Activated naive CD4-positive, alpha-beta T cell treated with anti-CD3 and anti-CD28 coated beads, Interleukin-2, amount 50 U/mL, for 24 hours (primary cell): ENCODE measurements around the gene FAHD2B.
"Not testable (repeated sequence)": the region's sequence is repeated elsewhere in the genome, so short reads cannot be mapped to it uniquely, and the experiment has no call there.

Source experiments
- H3K27ac Mint-ChIP-seq: one replicate; pipeline ENCODE4 v1.8.0; 2021; ENCODE audit warnings: mild to moderate bottlenecking, mixed read lengths
- H3K27me3 Mint-ChIP-seq: one replicate; pipeline ENCODE4 v1.8.0; 2021; ENCODE audit warnings: mixed read lengths
- H3K36me3 Mint-ChIP-seq: one replicate; pipeline ENCODE4 v1.8.0; 2021; ENCODE audit warnings: mixed read lengths
- H3K4me1 Mint-ChIP-seq: one replicate; pipeline ENCODE4 v1.8.0; 2021; ENCODE audit warnings: mixed read lengths
- H3K4me3 Mint-ChIP-seq: one replicate; pipeline ENCODE4 v1.8.0; 2021; ENCODE audit warnings: mild to moderate bottlenecking, mixed read lengths
- H3K9me3 Mint-ChIP-seq: one replicate; pipeline ENCODE4 v1.8.0; 2021; ENCODE audit warnings: mixed read lengths

The FAHD2B gene

DNA sequence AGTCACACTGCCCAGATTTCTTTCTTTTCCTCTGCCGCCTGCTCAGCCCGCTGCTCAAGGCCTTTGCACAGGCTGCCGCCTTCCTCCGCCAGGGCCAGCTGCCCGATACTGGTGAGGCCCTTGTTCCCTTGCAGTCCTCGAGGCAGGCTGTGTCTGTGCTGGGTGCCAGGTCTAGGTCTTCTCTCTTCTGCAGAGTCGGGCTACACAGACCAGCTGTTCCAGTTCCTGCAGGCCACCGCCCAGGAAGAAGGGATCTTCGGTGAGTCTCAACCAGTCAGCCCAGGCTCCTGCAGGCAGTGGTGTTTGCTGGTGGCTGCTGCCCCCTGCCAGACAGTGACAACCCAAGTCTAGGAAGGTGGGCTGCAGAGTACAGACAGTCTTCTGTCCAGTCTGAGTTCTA lies 12.5 kb downstream of the FAHD2B start:
- H3K27me3 Mint-ChIP-seq, H3K36me3 Mint-ChIP-seq, H3K4me1 Mint-ChIP-seq, H3K27ac Mint-ChIP-seq, H3K4me3 Mint-ChIP-seq, H3K9me3 Mint-ChIP-seq: not testable (repeated sequence)

DNA sequence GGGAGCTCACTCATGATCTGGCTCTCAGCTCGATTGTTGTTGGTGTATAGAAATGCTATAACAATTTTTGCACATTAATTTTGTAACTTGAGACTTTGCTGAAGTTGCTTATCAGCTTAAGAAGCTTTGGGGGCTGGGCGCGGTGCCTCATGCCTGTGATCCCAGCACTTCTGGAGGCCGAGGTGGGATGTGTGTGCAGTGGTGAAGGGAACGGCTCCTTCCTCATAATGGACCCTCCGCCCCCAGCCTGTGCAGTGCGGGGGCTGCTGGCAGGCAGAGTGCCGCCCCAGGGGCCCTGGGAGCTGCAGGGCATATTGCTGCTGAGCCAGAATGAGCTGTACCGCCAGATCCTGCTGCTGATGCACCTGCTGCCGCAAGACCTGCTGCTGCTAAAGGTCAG lies 13.8 kb downstream of the FAHD2B start:
- not testable (repeated sequence) for H3K27ac Mint-ChIP-seq, H3K4me3 Mint-ChIP-seq, H3K36me3 Mint-ChIP-seq, H3K4me1 Mint-ChIP-seq, H3K27me3 Mint-ChIP-seq, H3K9me3 Mint-ChIP-seq

DNA sequence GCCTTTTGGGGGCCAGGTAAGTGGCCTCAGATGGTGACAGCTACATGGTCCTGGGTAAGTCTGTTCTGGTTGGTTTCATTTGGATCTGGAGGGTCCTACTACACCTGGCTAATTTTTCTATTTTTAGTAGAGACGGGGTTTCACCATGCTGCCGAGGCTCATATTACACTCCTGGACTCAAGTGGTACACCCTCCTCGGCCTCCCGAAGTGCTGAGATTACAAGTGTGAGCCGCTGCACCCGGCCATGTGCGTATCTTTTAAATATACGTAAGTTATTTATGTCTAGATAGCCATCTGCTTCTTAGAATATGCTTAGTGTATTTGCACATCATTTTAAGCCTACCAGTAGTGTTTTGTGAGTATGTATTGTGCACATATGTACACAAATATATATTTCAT lies 17.5 kb downstream of the FAHD2B start:
- H3K4me3 Mint-ChIP-seq, H3K27ac Mint-ChIP-seq, H3K4me1 Mint-ChIP-seq, H3K36me3 Mint-ChIP-seq, H3K27me3 Mint-ChIP-seq, H3K9me3 Mint-ChIP-seq: not testable (repeated sequence)

DNA sequence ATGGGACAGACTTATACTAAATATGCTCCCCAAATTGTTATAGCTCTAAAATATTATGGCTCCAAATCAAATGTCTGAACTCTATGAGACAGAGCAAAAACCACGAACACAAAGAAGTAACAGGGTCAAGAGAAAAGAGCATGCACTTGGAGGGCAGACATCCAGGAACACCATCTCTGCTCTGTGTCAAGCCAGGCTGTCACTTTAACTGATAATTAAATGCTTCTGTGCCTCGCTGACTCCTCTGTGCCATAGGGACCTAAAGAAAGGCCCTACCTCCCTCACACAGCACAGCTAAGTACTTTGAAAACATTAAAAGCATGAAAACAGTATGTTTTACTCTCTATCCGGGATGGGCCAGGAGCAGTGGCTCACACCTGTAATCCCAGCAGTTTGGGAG lies 23.8 kb downstream of the FAHD2B start:
- H3K9me3 Mint-ChIP-seq, H3K36me3 Mint-ChIP-seq, H3K4me1 Mint-ChIP-seq, H3K27me3 Mint-ChIP-seq, H3K4me3 Mint-ChIP-seq, H3K27ac Mint-ChIP-seq: not testable (repeated sequence)

DNA sequence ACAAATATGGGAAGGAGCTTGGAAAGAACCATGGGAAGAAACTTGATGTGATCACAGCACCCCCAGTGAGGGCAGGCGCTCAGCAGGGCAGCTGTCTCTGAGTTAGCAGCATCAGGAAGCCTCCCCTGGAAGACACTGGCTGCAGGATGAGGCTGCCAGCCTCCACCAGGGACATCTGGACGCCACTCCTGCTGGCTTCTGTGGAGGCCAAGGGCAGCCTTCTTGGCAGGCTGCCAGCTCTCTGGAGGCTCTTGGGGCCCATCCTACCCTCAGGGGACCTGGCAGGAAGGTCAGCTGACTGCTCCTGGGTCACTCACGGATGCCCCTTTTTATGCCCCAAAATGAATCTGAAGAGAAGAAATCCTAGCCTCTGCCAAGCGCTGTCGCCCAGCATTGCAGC lies 26.0 kb downstream of the FAHD2B start:
- H3K4me1 Mint-ChIP-seq, H3K4me3 Mint-ChIP-seq, H3K9me3 Mint-ChIP-seq, H3K27me3 Mint-ChIP-seq, H3K27ac Mint-ChIP-seq, H3K36me3 Mint-ChIP-seq: not testable (repeated sequence)

DNA sequence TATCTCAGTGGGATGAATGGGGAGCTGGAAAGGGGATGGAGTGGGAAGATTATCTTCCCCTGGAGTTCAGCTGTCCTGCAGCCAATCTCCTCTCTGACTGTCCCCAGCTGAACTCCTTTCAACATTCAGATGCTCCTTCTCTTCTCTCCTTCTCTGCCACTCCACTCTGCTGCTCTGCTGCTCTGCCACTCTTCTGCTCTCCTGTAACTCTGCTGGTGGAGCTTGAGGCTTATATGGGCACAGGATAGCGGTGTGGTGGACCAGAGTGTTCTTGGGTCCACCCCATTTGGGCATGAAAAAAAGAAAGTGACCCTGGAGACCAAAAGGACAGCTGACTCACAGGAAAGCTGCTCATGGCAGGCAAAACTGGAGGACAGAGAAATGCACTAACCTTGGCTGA lies 26.6 kb downstream of the FAHD2B start:
- H3K27me3 Mint-ChIP-seq: peaks cover 3% of the 10 kb centered on the region
- H3K9me3 Mint-ChIP-seq: no peaks in the 10 kb centered on the region

DNA sequence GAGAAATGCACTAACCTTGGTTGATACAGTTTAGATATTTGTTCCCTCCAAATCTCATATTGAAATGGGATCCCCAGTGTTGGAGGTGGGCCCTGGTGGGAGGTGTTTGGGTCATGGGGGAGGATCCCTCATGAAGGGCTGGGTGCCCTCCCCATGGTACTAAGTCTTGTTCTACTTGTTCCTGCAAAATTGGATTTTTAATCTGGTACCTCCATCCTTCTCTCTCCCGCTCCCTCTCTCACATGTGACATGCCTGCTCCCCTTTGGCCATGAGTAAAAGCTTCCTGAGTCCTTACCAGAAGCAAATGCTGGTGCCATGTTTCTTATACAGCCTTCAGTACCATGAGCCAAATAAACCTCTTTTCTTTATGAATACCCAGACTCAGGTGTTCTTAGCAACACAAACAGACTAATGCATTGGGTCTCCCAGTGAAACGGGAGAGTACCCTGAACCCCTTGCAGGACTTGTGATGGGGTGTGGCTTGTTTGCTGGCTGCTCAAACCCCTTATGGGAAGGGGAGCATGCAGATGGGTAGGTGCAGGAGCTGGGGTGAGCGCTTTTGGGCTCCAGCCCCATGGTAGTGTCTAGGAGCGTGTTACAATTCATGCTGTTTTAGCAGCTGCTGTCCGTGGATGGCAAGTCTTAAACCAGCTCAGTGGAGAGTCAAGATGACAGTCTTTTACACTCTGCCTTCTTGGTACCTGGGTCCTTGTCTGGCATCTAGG lies 27.2 kb downstream of the FAHD2B start:
- H3K4me1 Mint-ChIP-seq: no peaks in the 10 kb centered on the region
- no peak overlapping the region for H3K4me3 Mint-ChIP-seq
- no peaks in the 10 kb centered on the region for H3K36me3 Mint-ChIP-seq
- H3K9me3 Mint-ChIP-seq: no peaks in the 10 kb centered on the region
- peaks cover 3% of the 10 kb centered on the region for H3K27me3 Mint-ChIP-seq
- H3K27ac Mint-ChIP-seq: no peak overlapping the region

More for the DNA sequence above, 26.6 kb downstream of the FAHD2B start:
- Mint-ChIP-seq H3K36me3 (no peaks in the 10 kb centered on the region), H3K4me1 (no peaks in the 10 kb centered on the region), H3K27ac (no peak overlapping the region), H3K4me3 (no peak overlapping the region)

DNA sequence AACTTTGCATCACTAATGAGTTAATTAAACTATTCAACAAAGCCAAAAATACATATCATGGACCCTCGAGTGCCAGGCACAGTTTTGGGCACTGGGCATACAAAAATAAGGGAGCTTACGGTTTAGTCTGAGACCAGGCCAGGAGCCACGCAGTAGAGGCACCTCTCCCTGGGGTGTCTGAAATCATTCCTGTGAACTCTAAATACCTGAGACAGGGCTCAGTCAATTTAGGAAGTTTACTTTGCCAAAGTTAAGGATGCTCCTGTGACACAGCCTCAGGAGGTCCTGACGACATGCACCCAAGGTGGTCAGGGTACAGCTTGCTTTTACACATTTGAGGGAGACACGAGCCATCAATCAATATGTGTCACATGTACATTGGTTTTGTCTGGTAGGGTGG lies 28.7 kb downstream of the FAHD2B start:
- H3K27ac Mint-ChIP-seq, H3K27me3 Mint-ChIP-seq, H3K4me1 Mint-ChIP-seq, H3K36me3 Mint-ChIP-seq, H3K9me3 Mint-ChIP-seq, H3K4me3 Mint-ChIP-seq: not testable (repeated sequence)

DNA sequence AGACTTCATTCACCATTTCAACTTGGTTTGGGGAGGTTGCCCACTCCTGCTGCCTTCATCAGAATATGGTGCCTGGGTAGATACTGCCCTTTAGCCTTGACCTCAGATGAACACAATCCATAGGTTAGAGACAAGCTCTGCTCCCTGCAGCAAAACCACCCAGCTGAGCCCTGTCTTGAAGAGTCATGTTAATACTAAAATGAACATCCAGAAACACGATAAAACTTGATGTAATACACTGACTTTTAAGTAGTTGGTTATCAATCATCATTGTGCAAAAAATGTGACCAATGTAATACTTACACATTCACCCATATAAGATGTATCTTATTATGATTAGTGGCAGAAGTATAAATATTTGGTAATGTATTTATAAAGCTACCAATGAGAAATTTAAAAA lies 32.7 kb downstream of the FAHD2B start:
- not testable (repeated sequence) for H3K9me3 Mint-ChIP-seq, H3K4me1 Mint-ChIP-seq, H3K4me3 Mint-ChIP-seq, H3K36me3 Mint-ChIP-seq, H3K27ac Mint-ChIP-seq, H3K27me3 Mint-ChIP-seq

DNA sequence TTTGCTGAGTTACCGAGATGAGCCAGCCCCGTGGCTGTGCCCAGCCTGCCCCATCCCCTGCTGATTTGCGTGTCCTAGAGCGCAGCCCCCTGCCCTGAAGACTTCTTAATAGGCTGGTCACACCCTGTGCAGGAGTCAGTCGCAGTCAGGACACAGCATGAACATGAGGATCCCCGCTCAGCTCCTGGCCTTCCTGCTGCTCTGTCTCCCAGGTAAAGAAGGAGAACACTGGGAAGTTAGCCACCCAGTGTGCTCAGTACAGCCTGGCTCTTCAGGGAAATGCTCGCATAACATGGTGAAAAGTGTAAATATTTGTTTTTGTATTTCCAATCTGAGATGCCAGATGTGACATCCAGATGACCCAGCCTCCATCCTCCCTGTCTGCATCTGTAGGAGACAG lies 34.9 kb downstream of the FAHD2B start:
- not testable (repeated sequence) for H3K4me3 Mint-ChIP-seq, H3K27ac Mint-ChIP-seq, H3K27me3 Mint-ChIP-seq, H3K4me1 Mint-ChIP-seq, H3K9me3 Mint-ChIP-seq, H3K36me3 Mint-ChIP-seq

DNA sequence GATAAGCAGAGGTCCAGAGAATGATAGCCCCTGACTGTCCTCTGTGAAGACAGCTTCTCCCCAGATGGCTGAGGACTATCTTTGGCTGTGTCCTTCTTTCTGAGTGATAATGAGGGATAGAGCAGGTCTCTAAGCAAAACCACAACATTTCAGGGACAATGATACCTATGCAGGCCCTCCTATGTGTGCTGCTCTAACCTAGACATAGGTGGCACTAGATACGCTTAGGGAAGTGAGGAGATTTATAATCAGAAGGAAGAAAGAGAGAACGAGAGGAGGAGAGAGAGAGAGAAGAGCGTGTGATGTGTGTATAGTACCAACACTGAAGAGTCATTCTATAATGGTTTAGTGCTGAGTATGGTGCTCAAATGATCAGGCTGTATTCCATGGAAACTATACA lies 38.5 kb downstream of the FAHD2B start:
- H3K9me3 Mint-ChIP-seq, H3K4me1 Mint-ChIP-seq, H3K36me3 Mint-ChIP-seq, H3K27me3 Mint-ChIP-seq, H3K27ac Mint-ChIP-seq, H3K4me3 Mint-ChIP-seq: not testable (repeated sequence)

DNA sequence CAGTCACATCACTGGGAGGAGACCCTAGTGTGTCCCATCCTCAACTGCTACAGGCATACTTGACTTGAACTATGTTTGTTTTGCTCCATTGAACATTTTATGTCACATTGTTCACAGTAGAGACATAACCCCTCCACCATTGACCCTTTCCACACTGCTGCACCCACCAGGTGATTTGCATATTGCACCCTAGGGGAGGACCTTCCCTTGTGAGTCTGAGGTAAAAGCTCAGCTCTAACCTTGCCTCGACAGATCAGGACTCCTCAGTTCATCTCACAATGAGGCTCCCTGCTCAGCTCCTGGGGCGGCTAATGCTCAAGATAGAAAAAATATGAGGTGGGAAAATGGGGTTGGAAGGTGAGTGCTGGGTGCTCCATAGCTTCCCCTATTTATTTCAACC lies 44.6 kb downstream of the FAHD2B start:
- H3K27ac Mint-ChIP-seq, H3K36me3 Mint-ChIP-seq, H3K9me3 Mint-ChIP-seq, H3K27me3 Mint-ChIP-seq, H3K4me3 Mint-ChIP-seq, H3K4me1 Mint-ChIP-seq: not testable (repeated sequence)

DNA sequence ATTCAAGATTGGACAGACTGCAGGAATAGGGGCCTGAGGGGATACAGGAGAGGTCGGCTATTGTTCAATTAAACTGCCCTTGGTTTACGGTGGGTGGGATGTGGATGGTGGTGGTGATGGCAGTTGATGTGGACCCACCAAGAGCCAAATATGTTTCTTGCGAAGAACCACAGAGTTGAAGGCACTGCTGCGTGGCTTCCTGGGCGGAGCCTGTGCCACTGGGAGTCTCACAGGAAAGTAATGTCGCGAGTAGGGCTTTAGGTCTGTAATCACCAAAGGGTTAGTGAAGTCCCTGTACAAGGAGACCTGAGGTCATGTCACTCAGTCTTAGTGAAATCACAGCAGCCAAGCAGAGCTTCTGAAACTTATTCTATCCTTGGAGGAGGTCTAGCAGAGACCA lies 46.2 kb downstream of the FAHD2B start:
- H3K27ac Mint-ChIP-seq, H3K9me3 Mint-ChIP-seq, H3K36me3 Mint-ChIP-seq, H3K27me3 Mint-ChIP-seq, H3K4me3 Mint-ChIP-seq, H3K4me1 Mint-ChIP-seq: not testable (repeated sequence)

DNA sequence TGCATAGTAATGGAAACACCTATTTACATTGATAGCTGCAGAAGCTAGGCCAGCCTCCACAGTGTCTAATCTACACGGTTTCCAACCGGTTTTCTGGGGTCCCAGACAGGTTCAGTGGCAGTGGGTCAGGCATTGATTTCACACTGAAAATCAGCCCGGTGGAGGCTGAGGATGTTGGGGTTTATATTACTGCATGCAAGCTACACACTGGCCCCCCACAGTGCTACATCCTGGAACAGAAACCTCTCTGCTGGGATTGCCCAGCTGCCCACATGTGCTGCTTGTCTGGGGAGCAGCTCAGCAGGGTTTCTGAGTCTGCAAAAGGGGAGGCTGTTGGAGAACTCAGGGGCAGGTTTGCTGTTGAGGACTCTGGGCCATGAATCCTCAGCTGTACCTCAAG lies 48.0 kb downstream of the FAHD2B start:
- H3K27ac Mint-ChIP-seq, H3K27me3 Mint-ChIP-seq, H3K36me3 Mint-ChIP-seq, H3K9me3 Mint-ChIP-seq, H3K4me1 Mint-ChIP-seq, H3K4me3 Mint-ChIP-seq: not testable (repeated sequence)

DNA sequence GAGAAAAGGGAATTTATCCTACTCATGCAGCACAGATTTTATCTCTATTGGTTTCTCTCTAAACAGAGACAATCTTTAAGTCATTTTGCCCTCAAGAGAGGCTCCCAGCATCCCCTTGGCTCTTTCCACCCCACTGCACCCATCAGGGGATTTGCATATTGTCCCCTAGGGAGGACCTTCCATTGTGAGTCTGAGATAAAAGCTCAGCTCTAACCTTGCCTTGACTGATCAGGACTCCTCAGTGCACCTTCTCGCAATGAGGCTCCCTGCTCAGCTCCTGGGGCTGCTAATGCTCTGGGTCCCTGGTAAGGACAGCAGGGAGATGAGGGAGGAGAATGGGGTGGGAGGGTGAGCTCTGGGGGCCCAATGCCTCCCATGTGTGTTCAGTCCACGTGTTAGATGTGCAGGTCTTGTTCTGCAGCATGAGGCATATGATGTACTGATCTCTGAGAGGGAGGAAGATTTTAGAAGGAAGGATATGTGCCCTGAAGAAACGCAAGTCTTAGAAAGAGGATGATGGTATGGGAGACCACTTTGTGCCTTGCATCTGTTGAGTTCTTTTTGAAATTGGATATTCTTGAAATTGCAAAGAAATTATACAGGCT lies 48.7 kb downstream of the FAHD2B start:
- not testable (repeated sequence) for H3K4me3 Mint-ChIP-seq, H3K9me3 Mint-ChIP-seq, H3K27ac Mint-ChIP-seq, H3K27me3 Mint-ChIP-seq, H3K4me1 Mint-ChIP-seq, H3K36me3 Mint-ChIP-seq
